Thymus (tissue), 11 donors: ENCODE data around the gene MRPL23. TPM values are rescaled to one million over a fixed set of nuclear protein-coding genes. Genes with fewer than 3 reads are reported as not detected.
"Not testable (repeated sequence)": the region's sequence is repeated elsewhere in the genome, so short reads cannot be mapped to it uniquely, and the experiment has no call there.

ENCODE experiments used
- DNase-seq, 9 donors: peaks; one replicate each; pipeline ENCODE4 v3.0.0-alpha.2; 2013; ENCODE audit warnings: low spot score in 9 of 9, low read depth in 6 of 9, missing footprints in 1 of 9
- H3K27ac ChIP-seq, 2 donors: one replicate each; pipeline ENCODE4 v1.5.1; 2013; ENCODE audit warnings: control low read depth in 1 of 2, low read depth in 1 of 2, low read length in 1 of 2, mild to moderate bottlenecking in 1 of 2, moderate library complexity in 1 of 2
- H3K27me3 ChIP-seq, 2 donors: one replicate each; pipeline ENCODE4 v1.5.1; 2013; ENCODE audit warnings: low read length in 1 of 2; ENCODE audit not compliant: control insufficient read depth in 2 of 2, insufficient read depth in 1 of 2
- H3K36me3 ChIP-seq, 2 donors: one replicate each; pipeline ENCODE4 v1.5.1; 2013; ENCODE audit warnings: low read length in 1 of 2, mild to moderate bottlenecking in 1 of 2, moderate library complexity in 1 of 2; ENCODE audit not compliant: control insufficient read depth in 2 of 2, insufficient read depth in 2 of 2
- H3K4me1 ChIP-seq, 2 donors: one replicate each; pipeline ENCODE4 v1.5.1; 2013; ENCODE audit warnings: low read length in 2 of 2; ENCODE audit not compliant: control insufficient read depth in 2 of 2, insufficient read depth in 2 of 2
- H3K4me3 ChIP-seq, 2 donors: one replicate each; pipeline ENCODE4 v1.5.1; 2013; ENCODE audit warnings: low read length in 2 of 2, control low read depth in 1 of 2, mild to moderate bottlenecking in 1 of 2
- H3K9me3 ChIP-seq, 2 donors: one replicate each; pipeline ENCODE4 v1.5.1; 2013; ENCODE audit warnings: low read length in 1 of 2, mild to moderate bottlenecking in 1 of 2; ENCODE audit not compliant: control insufficient read depth in 2 of 2, insufficient read depth in 1 of 2
- WGBS: extraction: QIAGEN DNeasy Blood & Tissue Kit; methylation state at CpG from one replicate; pipeline ENCODE4 v1.1.7; 2013; 5-methylcytosine and 5-hydroxymethylcytosine counted together
- polyA plus RNA-seq: library from polyadenylated mRNA; stranded (reverse); fragments of 200-250 nt; gene quantifications from one replicate; pipeline ENCODE4 v1.2.3, GENCODE V29; 2013
- total RNA-seq: library from RNA; stranded (reverse); fragments of 120-200 nt; gene quantifications from one replicate; pipeline ENCODE4 v1.2.4, GENCODE V29; 2013
- donor health status: healthy.

MRPL23 gene
- total and polyA plus RNA-seq, 2 donors: 62.8 to 75.9 TPM

DNA sequence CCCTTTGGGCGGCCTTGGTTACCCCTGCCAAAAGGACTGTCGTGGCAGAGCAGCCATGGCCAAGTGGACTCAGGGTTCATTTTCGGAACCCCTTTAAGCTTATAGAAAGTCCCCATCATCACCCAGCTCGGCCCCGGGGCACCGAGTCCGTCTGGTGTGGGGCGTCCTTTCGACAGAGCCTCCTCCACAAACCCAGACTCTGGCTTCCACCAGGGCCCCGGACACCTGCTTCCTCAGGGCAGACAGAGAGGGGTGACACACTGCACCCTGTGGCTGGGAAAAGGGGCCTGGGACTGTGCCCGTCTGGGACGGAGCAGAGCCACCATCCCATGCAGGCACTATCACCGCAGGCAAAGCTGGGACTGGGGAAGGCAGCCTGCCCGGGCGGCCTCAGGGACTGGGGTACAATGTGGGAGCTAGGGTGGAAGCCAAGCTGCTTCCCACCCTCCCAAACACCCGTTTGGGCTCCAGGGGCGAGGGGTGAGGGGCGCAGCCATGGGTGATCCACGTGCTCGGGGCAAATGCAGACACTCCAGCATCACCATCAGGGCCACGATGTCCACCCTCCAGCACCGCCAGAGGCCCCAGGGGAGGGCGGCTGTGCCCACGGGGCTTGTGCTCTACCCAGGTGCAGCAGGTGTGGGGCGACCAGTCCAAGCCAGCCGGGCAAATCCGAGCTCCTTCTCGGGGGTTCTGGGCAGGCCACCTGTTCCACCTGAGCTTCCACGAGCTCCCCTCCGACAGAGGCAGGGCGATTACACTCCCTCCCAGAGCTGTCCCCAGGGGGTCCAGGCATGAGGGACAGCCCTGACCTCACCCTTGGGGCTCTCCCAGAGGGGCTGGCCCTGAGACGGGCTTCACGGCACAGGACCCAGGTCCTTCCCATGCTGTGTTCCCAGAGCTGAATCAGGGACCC, 11.7 kb upstream of the MRPL23 start:
- Histone ChIP-seq H3K9me3 (no peaks in the 10 kb centered on the region), H3K4me1 (peaks cover 0 to 27% of the 10 kb centered on the region in 2 donors), H3K27me3 (no peaks in the 10 kb centered on the region), H3K36me3 (no peaks in the 10 kb centered on the region), H3K4me3 (no peak overlapping the region), H3K27ac (no peak overlapping the region)
- DNase-seq: no peak
- 96% methylated on average over 33 of the region's 33 CpGs for WGBS

DNA sequence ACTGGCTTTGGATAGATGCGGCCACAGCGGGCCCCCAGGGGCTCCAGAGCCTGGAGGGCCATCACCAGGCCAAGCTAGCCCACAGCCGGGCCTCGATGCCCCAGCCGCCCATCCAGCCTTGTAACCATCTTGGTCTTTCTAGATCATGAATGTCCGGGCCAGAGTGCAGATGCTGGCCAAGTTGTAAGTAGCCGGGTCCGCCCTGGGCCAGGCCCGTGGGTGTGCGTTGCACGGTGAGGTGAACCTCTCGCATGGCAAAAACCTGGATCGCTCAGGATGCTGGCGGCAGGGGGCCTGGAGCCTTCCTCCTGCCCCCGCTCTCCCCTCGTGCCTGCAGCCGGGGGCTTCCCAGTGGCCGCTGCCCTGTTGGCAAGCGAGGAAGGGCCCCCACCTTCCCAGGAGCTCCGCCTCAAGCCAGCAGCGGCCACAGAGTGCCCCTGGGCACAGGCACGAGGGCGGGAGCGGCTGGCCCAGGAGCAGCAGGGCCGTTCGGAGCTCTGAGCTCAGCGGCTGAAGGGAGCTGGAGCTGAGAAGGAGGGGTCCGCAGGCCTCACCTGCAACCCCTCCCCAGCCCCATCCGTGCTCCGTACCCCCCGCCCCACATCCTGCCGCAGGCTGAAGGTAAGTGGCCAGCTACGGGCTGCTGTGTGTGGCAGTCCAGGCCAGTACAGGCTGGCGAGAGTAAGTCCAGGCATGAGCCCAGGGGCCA, 10.9 kb upstream of the MRPL23 start:
- no peaks in the 10 kb centered on the region for H3K27me3 ChIP-seq
- H3K27ac ChIP-seq: no peak overlapping the region
- H3K9me3 ChIP-seq: no peaks in the 10 kb centered on the region
- H3K4me3 ChIP-seq: no peak overlapping the region
- DNase-seq: no peak
- H3K4me1 ChIP-seq: peaks cover 0 to 22% of the 10 kb centered on the region in 2 donors
- WGBS: 97% methylated on average over 34 of the region's 34 CpGs
- H3K36me3 ChIP-seq: no peaks in the 10 kb centered on the region

DNA sequence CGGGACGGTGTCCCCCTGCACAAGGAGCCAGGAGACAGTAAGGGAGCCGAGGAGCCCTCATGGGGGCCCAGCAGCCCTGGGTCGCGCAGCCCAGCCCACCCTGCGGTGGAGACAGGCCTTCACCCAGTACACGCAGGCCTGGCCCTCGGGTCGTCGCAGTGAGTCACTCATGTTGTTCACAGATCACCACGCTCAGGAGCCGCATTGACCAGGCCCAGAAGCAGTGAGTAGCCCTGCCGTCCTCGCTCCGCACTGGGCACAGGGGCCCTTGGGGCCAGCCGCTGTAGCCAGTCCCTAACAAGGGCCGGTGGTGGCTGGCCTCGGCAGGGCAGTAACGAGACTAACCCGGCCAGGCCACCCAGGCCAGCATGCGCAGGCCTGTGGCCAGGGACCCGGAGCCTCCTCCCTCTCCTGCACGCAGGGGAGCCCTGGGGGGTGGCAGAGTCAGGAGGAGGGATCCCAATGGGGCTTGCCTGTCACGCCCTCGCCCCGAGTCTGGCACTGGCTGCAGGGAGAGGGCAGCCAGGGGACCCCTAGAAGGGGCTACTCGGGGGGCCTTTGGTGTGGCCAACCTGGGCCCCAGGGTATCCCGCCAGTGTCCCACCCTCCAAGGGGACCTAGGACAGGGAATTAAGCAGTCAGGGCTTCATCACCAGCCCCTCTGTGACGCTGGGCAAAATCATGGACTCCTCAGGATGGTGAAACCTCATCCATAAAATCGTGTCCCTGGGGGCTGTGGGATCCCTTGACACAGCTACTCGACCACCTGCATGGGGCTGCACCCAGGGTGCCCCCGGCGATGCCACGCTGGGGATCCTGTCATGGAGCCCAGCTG, 10.1 kb upstream of the MRPL23 start:
- Histone ChIP-seq H3K9me3 (no peaks in the 10 kb centered on the region), H3K36me3 (no peaks in the 10 kb centered on the region), H3K27ac (no peak overlapping the region), H3K27me3 (no peaks in the 10 kb centered on the region), H3K4me1 (peaks cover 0 to 17% of the 10 kb centered on the region in 2 donors), H3K4me3 (no peak overlapping the region)
- no peak for DNase-seq
- 98% methylated on average over 34 of the region's 34 CpGs for WGBS

DNA sequence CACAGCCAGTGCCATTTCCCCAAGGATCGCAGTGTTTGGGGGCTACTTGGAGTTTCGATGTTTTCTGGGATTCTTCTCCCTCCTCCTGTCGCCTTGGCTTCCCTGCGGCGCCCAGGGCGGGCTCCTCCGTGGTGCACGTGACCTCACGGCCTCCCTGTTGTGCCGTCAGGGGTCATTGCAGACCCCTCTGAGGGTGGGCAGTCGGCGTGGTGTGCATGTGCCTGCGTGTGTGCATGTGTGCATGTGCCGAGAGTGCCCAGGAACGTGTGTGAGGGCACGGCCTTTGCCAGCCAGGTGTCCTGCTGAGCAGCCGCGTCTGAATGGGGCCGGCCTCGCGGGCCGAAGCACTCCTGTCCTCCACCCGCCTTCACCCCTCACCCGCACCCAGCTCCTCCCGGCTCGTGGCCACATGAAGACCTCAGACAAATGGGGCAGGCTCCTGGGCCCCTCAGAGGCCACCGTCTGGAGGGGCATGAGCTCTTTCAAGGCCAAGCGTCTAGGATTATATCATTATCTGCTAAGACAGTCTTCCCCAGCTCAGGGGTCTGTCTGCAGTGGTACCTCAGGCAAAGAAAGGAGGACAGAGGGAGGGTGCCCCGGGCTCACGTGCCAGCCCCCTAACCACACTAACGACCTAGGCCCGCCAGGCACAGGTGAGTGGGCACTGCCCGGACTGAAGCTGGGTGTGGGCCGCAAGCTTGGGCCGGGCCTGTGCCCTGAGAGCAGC, 9.4 kb upstream of the MRPL23 start:
- Histone ChIP-seq H3K36me3 (no peaks in the 10 kb centered on the region), H3K27ac (no peak overlapping the region), H3K27me3 (no peaks in the 10 kb centered on the region), H3K4me3 (no peak overlapping the region), H3K4me1 (peaks cover 0 to 21% of the 10 kb centered on the region in 2 donors), H3K9me3 (no peaks in the 10 kb centered on the region)
- DNase-seq: no peak
- WGBS: 93% methylated on average over 35 of the region's 35 CpGs

DNA sequence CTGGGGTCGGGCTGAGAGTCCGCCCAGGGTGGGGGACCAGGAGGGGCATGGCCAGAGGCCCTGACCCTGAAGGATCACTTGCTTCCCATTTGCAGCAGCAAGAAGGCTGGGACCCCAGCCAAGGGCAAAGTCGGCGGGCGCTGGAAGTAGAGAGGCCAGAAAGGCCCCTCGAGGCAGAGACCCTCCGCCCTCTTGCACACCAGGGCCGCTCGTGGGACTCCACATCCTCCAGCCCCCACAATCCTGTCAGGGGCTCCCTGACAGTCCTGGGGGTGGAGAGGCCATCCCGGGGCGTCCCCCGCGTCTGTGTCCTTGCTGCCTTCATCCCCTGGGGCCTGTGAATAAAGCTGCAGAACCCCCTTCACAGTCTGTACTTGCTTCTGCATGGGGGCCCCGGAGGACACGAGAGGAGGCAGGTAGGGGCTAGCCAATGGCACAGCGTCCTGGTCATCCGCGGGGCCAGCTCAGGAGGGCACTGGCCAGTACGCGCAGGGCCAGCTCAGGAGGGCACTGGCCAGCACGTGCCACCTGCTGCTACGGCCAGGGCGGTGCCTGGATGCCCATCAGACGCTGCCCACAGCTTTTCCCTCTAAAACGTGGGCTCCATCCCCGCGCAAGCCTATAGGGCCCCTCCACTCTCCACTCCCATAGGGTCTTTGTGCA, 8.7 kb upstream of the MRPL23 start:
- no peak for DNase-seq
- no peak overlapping the region for H3K4me3 ChIP-seq
- peaks cover 0 to 21% of the 10 kb centered on the region in 2 donors for H3K4me1 ChIP-seq
- no peaks in the 10 kb centered on the region for H3K9me3 ChIP-seq
- H3K36me3 ChIP-seq: no peaks in the 10 kb centered on the region
- 95% methylated on average over 27 of the region's 27 CpGs for WGBS
- no peaks in the 10 kb centered on the region for H3K27me3 ChIP-seq
- H3K27ac ChIP-seq: peak overlapping the region in 1 of 2 donors; percentile 4

DNA sequence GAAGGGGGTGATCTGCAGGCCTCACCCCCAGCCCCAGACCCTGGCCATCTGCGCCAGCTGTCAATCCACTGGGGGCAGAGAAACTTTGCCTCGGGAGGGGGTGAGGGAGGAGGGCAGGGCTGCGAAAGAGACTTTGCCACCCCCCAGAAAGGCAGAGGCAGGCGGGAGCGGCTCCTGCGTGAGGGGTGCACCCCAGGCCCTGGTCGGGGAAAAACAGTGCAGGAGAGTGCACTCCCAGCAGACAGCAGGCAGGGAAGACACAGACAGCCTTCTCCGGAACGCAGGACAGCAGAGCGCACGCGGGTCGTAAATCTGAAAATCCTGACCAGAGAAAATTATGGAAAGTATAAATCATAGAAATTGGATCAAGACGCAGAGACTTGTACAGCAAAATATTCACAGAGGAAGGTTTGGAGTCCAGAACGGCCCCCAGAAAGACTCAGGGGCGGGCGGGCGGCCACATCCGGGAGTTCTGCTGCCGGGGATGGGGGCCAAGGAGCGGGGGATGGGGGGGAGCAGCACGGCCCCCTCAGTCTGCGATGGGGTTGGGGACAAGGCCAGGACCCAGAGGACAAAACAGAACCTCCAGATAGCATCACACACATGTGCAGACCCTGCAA, 8.0 kb upstream of the MRPL23 start:
- WGBS: 21% methylated on average over 23 of the region's 23 CpGs
- peak overlapping the region; percentile 4 to 62 for H3K27ac ChIP-seq
- no peaks in the 10 kb centered on the region for H3K36me3 ChIP-seq
- H3K4me3 ChIP-seq: no peak overlapping the region
- H3K27me3 ChIP-seq: no peaks in the 10 kb centered on the region
- peak in 1 of 9 donors; percentile 40 for DNase-seq
- H3K9me3 ChIP-seq: no peaks in the 10 kb centered on the region
- peaks cover 0 to 21% of the 10 kb centered on the region in 2 donors for H3K4me1 ChIP-seq

DNA sequence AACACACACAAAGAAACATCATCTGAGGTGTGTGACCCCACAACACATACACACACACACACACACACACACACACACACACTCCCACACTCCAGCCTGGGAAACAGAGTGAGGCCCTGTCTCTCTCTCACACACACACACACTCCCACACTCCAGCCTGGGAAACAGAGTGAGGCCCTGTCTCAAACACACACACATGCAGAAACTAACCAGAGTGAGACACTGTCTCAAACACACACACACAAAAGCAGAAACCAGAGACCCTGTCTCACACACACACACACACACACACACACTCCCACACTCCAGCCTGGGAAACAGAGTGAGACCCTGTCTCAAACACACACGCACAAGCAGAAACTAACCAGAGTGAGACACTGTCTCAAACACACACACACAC, 7.3 kb upstream of the MRPL23 start:
- H3K4me3 ChIP-seq, H3K9me3 ChIP-seq, DNase-seq, H3K27me3 ChIP-seq, H3K27ac ChIP-seq, H3K36me3 ChIP-seq: not testable (repeated sequence)
- 97% methylated on average over 1 of the region's 1 CpG for WGBS
- peaks cover 0 to 21% of the 10 kb centered on the region in 2 donors for H3K4me1 ChIP-seq
